ENCODE data around the gene HOXC10.

HOXC10 gene

GRCh38 chr12:53942467-53942997, 42.4 kb upstream of the HOXC10 start:
- H3K79me2 ChIP-seq (ENCODE audit: control insufficient read depth, low read length): no peaks in the 10 kb centered on the region
- no peak overlapping the region for H3K4me3 ChIP-seq (ENCODE audit: low read length)
- H4K20me1 ChIP-seq (ENCODE audit: control insufficient read depth, insufficient read depth, low read depth, low read length): no peaks in the 10 kb centered on the region
- no peak for TF ChIP-seq EZH2phosphoT487 (IDR thresholded peaks at IDR 0.05; ENCODE audit: borderline replicate concordance, low read length)
- TF ChIP-seq, protein P1, sequence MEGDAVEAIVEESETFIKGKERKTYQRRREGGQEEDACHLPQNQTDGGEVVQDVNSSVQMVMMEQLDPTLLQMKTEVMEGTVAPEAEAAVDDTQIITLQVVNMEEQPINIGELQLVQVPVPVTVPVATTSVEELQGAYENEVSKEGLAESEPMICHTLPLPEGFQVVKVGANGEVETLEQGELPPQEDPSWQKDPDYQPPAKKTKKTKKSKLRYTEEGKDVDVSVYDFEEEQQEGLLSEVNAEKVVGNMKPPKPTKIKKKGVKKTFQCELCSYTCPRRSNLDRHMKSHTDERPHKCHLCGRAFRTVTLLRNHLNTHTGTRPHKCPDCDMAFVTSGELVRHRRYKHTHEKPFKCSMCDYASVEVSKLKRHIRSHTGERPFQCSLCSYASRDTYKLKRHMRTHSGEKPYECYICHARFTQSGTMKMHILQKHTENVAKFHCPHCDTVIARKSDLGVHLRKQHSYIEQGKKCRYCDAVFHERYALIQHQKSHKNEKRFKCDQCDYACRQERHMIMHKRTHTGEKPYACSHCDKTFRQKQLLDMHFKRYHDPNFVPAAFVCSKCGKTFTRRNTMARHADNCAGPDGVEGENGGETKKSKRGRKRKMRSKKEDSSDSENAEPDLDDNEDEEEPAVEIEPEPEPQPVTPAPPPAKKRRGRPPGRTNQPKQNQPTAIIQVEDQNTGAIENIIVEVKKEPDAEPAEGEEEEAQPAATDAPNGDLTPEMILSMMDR (IDR thresholded peaks at IDR 0.05; ENCODE audit: low read depth, low read length, poor library complexity, severe bottlenecking): no peak
- H3K4me1 ChIP-seq (ENCODE audit: control insufficient read depth, low read length): no peaks in the 10 kb centered on the region
- H3K36me3 ChIP-seq (ENCODE audit: control insufficient read depth, low read length): no peaks in the 10 kb centered on the region
- H3K4me2 ChIP-seq (ENCODE audit: low read length): no peak overlapping the region
- H3K9me3 ChIP-seq (ENCODE audit: control insufficient read depth, insufficient read depth, low read length): no peaks in the 10 kb centered on the region
- H3K27me3 ChIP-seq (ENCODE audit: control insufficient read depth, low read length): peaks cover 64% of the 10 kb centered on the region
- H3K9me2 ChIP-seq (replicated peaks; ENCODE audit: control insufficient read depth, low read length): no peaks in the 10 kb centered on the region
- H3K27ac ChIP-seq (ENCODE audit: low read depth, low read length): no peak overlapping the region
- H3F3A ChIP-seq (ENCODE audit: control insufficient read depth, insufficient read depth): no peaks in the 10 kb centered on the region

- H3K36me3 ChIP-seq (ENCODE audit: control insufficient read depth, low read length): no peaks in the 10 kb centered on the region
- no peak overlapping the region for H3K27ac ChIP-seq (ENCODE audit: low read depth, low read length)
- no peak overlapping the region for H3K4me3 ChIP-seq (ENCODE audit: low read length)
- TF ChIP-seq, protein P1 (IDR thresholded peaks at IDR 0.05; ENCODE audit: low read depth, low read length, poor library complexity, severe bottlenecking): no peak
- TF ChIP-seq EZH2phosphoT487 (IDR thresholded peaks at IDR 0.05; ENCODE audit: borderline replicate concordance, low read length): no peak
- H4K20me1 ChIP-seq (ENCODE audit: control insufficient read depth, insufficient read depth, low read depth, low read length): no peaks in the 10 kb centered on the region
- no peaks in the 10 kb centered on the region for H3K4me1 ChIP-seq (ENCODE audit: control insufficient read depth, low read length)
- no peaks in the 10 kb centered on the region for H3K79me2 ChIP-seq (ENCODE audit: control insufficient read depth, low read length)
- no peaks in the 10 kb centered on the region for H3K9me2 ChIP-seq (replicated peaks; ENCODE audit: control insufficient read depth, low read length)
- no peaks in the 10 kb centered on the region for H3F3A ChIP-seq (ENCODE audit: control insufficient read depth, insufficient read depth)
- no peaks in the 10 kb centered on the region for H3K9me3 ChIP-seq (ENCODE audit: control insufficient read depth, insufficient read depth, low read length)
- H3K27me3 ChIP-seq (ENCODE audit: control insufficient read depth, low read length): peaks cover 74% of the 10 kb centered on the region
- H3K4me2 ChIP-seq (ENCODE audit: low read length): no peak overlapping the region
Measured at GRCh38 chr12:53944209-53944608, 40.7 kb upstream of the HOXC10 start.

DNA sequence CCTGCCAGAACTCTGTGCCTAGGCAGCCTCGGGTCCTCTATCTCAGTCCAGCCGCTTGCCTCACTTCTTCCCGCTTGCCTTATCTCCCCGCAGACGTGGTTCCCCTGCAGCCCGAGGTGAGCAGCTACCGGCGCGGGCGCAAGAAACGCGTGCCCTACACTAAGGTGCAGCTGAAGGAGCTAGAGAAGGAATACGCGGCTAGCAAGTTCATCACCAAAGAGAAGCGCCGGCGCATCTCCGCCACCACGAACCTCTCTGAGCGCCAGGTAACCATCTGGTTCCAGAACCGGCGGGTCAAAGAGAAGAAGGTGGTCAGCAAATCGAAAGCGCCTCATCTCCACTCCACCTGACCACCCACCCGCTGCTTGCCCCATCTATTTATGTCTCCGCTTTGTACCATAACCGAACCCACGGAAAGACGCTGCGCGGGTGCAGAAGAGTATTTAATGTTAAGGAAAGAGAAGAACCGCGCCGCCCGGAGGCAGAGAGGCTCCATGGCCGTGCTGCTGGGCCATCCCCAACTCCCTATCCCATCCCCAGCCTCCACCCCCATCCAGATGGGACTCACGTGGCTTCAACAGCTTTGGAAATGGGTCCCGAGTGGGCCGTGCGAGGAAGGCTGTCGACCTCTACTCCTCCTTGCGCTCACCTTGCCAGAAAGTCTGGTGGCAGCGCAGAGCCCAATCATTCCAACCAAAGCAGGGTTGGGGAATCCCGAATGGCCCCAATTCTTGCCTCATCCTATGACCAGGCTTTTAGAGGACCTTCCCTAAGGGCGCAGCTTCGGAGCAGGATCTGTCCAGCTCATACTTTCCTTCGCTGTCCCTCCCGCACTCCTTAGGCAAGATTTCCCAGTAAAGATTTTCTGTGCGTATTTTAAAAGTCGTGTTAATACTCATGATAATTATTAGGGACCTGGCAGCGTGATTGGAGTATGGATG, 39.8 kb upstream of the HOXC10 start:
- Histone ChIP-seq H3K9me3 (ENCODE audit: control insufficient read depth, insufficient read depth, low read length) (no peaks in the 10 kb centered on the region), H3K9me2 (replicated peaks; ENCODE audit: control insufficient read depth, low read length) (no peaks in the 10 kb centered on the region), H3K4me3 (ENCODE audit: low read length) (no peak overlapping the region), H3K4me2 (ENCODE audit: low read length) (no peak overlapping the region), H3K27me3 (ENCODE audit: control insufficient read depth, low read length) (peaks cover 80% of the 10 kb centered on the region), H3K36me3 (ENCODE audit: control insufficient read depth, low read length) (no peaks in the 10 kb centered on the region), H3K4me1 (ENCODE audit: control insufficient read depth, low read length) (no peaks in the 10 kb centered on the region), H3F3A (ENCODE audit: control insufficient read depth, insufficient read depth) (no peaks in the 10 kb centered on the region), H3K79me2 (ENCODE audit: control insufficient read depth, low read length) (no peaks in the 10 kb centered on the region), H3K27ac (ENCODE audit: low read depth, low read length) (no peak overlapping the region), H4K20me1 (ENCODE audit: control insufficient read depth, insufficient read depth, low read depth, low read length) (no peaks in the 10 kb centered on the region)
- TF ChIP-seq, protein P1 (IDR thresholded peaks at IDR 0.05; ENCODE audit: low read depth, low read length, poor library complexity, severe bottlenecking): no peak
- no peak for TF ChIP-seq EZH2phosphoT487 (IDR thresholded peaks at IDR 0.05; ENCODE audit: borderline replicate concordance, low read length)

Data from DOHH2 (cell line).